ENCODE data around the gene PRKN. TPM values are rescaled to one million over a fixed set of nuclear protein-coding genes. Genes with fewer than 3 reads are reported as not detected.

PRKN gene
- total and polyA plus RNA-seq, 5 donors from 2014 or later = 0.24 to 3.7 (median 2.5) TPM

DNA sequence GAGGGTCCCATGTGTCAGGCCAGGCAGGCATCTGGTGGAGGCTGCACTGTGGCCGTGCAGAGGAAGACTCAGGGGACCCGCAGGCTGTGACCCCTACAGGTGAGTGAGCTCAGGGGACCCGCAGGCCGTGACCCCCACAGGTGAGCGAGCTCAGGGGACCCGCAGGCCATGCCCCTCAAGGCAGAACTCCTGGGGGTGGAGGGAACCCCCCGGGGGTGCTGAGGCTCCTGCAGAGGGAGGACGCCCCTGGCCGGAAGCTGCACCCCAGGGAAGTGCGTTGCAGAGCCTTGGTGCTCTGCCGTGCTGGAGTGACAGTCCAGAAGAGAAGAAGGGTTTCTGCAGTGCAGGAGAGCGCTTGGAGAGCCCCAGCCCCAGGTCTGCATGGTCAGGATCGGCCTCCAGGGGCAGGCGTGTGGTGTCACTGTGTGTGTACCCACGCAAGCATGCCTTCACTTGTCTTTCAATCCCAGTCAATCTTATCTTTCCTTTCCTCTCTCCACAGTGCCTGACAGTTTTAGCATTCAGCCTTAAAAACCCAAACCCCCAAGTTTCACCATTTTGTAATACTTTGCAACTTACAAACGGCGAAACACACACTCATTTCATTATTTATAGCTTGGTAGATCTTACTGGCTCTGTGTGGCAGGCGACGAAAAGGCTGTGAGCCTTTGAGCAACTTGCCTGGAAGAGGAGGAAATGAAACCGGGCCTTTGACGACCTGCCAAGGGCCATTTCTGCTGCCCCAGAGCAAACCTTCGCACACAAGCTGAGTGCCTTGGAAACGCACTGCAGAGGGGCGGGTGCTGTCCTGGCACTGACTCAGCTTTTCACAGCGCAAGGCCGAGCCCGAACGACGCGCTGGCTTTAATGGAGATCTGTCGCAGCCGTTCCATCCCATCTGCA, 1352.3 kb downstream of the PRKN start:
- Histone ChIP-seq H3K36me3 (ENCODE audit: control insufficient read depth, insufficient read depth, low read length) (no peaks in the 10 kb centered on the region), H3K27ac (ENCODE audit: insufficient read depth, low read length, poor library complexity, severe bottlenecking) (no peak overlapping the region), H3K27me3 (ENCODE audit: control insufficient read depth, insufficient read depth, low read length) (no peaks in the 10 kb centered on the region), H3K9me3 (ENCODE audit: control insufficient read depth in 2 of 2, low read length in 2 of 2) (no peaks in the 10 kb centered on the region), H3K4me1 (ENCODE audit: control insufficient read depth, insufficient read depth, low read length, poor library complexity, severe bottlenecking) (no peaks in the 10 kb centered on the region), H3K4me3 (ENCODE audit: low read depth, low read length) (no peak overlapping the region)
- Mint-ChIP-seq H3K27ac (no peak overlapping the region), H3K4me1 (no peaks in the 10 kb centered on the region), H3K9me3 (peaks cover 0 to 1% (median 0%) of the 10 kb centered on the region in 7 donors), H3K27me3 (no peaks in the 10 kb centered on the region), H3K36me3 (no peaks in the 10 kb centered on the region), H3K4me3 (no peak overlapping the region)
- ATAC-seq (ENCODE audit: low read depth in 2 of 2) (no peak), DNase-seq (no peak)

DNA sequence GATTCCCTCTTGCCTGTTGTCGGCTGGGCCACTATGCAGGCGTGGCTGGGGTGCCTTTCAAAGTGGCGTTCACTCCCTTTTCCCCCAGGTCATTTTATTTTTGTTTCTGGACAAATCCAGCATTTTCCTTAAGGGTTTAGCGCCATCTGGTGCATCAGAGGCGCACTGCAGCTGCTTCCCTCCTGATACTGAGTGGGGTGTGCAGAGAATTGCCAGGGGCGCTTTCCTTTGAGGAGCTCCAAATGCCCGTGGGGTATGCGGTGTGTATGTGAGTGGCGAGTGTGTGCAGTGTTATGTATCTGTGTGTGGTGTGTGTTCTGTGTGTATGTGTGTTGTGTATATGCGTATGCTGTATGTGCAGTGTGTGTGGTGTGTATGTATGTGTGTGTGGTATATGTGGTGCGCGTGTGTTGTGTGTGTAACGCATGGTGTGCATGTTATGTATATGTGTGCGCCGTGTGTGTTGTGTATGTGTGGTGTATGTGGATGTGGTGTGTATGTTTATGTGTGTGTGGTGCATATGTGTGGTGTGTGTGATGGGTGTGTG, 1353.6 kb downstream of the PRKN start:
- no peaks in the 10 kb centered on the region for H3K36me3 ChIP-seq (ENCODE audit: control insufficient read depth, insufficient read depth, low read length)
- H3K36me3 Mint-ChIP-seq = no peaks in the 10 kb centered on the region

DNA sequence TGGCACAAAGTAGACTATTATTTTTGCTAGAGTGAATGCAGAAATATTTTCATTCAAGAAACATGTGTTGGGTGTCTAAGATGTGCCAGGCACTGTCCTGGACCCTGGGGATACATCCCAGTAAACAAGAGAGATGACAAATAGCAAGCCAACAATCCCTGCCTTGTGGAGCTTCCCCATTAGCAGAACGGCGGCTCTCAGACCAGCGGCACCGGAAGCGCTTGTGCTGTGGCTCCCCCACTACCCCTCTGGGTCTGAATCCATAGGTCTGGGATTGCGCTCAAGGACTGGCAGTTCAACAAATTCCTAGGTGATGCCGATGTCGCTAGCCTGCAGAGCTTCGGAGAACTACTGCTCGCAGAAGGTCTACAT, 1355.2 kb downstream of the PRKN start:
- Mint-ChIP-seq H3K27me3 (no peaks in the 10 kb centered on the region), H3K4me3 (no peak overlapping the region), H3K27ac (no peak overlapping the region), H3K9me3 (peaks cover 0 to 1% (median 0%) of the 10 kb centered on the region in 7 donors), H3K4me1 (no peaks in the 10 kb centered on the region), H3K36me3 (no peaks in the 10 kb centered on the region)
- Histone ChIP-seq H3K36me3 (ENCODE audit: control insufficient read depth, insufficient read depth, low read length) (no peaks in the 10 kb centered on the region), H3K27me3 (ENCODE audit: control insufficient read depth, insufficient read depth, low read length) (no peaks in the 10 kb centered on the region), H3K4me1 (ENCODE audit: control insufficient read depth, insufficient read depth, low read length, poor library complexity, severe bottlenecking) (no peaks in the 10 kb centered on the region), H3K9me3 (ENCODE audit: control insufficient read depth in 2 of 2, low read length in 2 of 2) (no peaks in the 10 kb centered on the region), H3K27ac (ENCODE audit: insufficient read depth, low read length, poor library complexity, severe bottlenecking) (no peak overlapping the region), H3K4me3 (ENCODE audit: low read depth, low read length) (no peak overlapping the region)
- DNase-seq (no peak), ATAC-seq (ENCODE audit: low read depth in 2 of 2) (no peak)

More for the DNA sequence above, 1353.6 kb downstream of the PRKN start:
- peak in 1 of 2 donors; percentile 36 for ATAC-seq (ENCODE audit: low read depth in 2 of 2)
- Histone ChIP-seq H3K4me1 (ENCODE audit: control insufficient read depth, insufficient read depth, low read length, poor library complexity, severe bottlenecking) (no peaks in the 10 kb centered on the region), H3K27me3 (ENCODE audit: control insufficient read depth, insufficient read depth, low read length) (no peaks in the 10 kb centered on the region), H3K9me3 (ENCODE audit: control insufficient read depth in 2 of 2, low read length in 2 of 2) (no peaks in the 10 kb centered on the region), H3K4me3 (ENCODE audit: low read depth, low read length) (no peak overlapping the region), H3K27ac (ENCODE audit: insufficient read depth, low read length, poor library complexity, severe bottlenecking) (no peak overlapping the region)
- Mint-ChIP-seq H3K4me1 (no peaks in the 10 kb centered on the region), H3K9me3 (peaks cover 0 to 1% (median 0%) of the 10 kb centered on the region in 7 donors), H3K27ac (no peak overlapping the region), H3K27me3 (no peaks in the 10 kb centered on the region), H3K4me3 (no peak overlapping the region)
- DNase-seq = peak; percentile 15 to 42 (median 29)

- H3K36me3 Mint-ChIP-seq = no peaks in the 10 kb centered on the region
- no peak overlapping the region for H3K27ac Mint-ChIP-seq
- DNase-seq (peak; percentile 42 to 75 (median 64)), ATAC-seq (ENCODE audit: low read depth in 2 of 2) (peak; percentile 74 to 76)
- H3K4me3 Mint-ChIP-seq = no peak overlapping the region
- Histone ChIP-seq H3K9me3 (ENCODE audit: control insufficient read depth in 2 of 2, low read length in 2 of 2) (no peaks in the 10 kb centered on the region), H3K4me1 (ENCODE audit: control insufficient read depth, insufficient read depth, low read length, poor library complexity, severe bottlenecking) (no peaks in the 10 kb centered on the region), H3K36me3 (ENCODE audit: control insufficient read depth, insufficient read depth, low read length) (no peaks in the 10 kb centered on the region), H3K27ac (ENCODE audit: insufficient read depth, low read length, poor library complexity, severe bottlenecking) (no peak overlapping the region), H3K27me3 (ENCODE audit: control insufficient read depth, insufficient read depth, low read length) (no peaks in the 10 kb centered on the region), H3K4me3 (ENCODE audit: low read depth, low read length) (no peak overlapping the region)
- no peaks in the 10 kb centered on the region for H3K27me3 Mint-ChIP-seq
- H3K4me1 Mint-ChIP-seq = no peaks in the 10 kb centered on the region
- H3K9me3 Mint-ChIP-seq = peaks cover 0 to 1% (median 0%) of the 10 kb centered on the region in 7 donors
Observed at GRCh38 chr6:161370880-161371279, 1356.7 kb downstream of the PRKN start.

DNA sequence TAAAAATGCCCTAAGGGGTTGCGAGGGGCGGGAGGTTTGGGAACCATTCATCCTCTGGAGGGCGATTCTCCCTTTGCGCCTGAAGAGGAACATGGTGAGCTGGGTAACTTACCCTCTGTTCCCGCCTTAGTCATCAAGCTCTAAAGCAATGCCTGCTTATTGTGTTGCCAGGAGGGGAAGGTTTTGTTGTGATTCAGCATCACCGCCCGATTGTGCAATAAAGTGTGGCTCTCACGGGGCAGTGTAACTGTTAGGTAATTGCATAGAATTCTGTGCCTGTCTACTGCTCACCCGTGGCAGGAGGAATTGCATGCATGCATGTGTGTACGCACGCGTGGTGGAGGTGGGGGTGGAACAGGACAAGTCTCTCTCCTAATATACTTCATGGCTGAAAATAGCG, 1358.2 kb downstream of the PRKN start:
- Histone ChIP-seq H3K4me1 (ENCODE audit: control insufficient read depth, insufficient read depth, low read length, poor library complexity, severe bottlenecking) (no peaks in the 10 kb centered on the region), H3K4me3 (ENCODE audit: low read depth, low read length) (no peak overlapping the region), H3K9me3 (ENCODE audit: control insufficient read depth in 2 of 2, low read length in 2 of 2) (no peaks in the 10 kb centered on the region), H3K27me3 (ENCODE audit: control insufficient read depth, insufficient read depth, low read length) (no peaks in the 10 kb centered on the region), H3K36me3 (ENCODE audit: control insufficient read depth, insufficient read depth, low read length) (no peaks in the 10 kb centered on the region), H3K27ac (ENCODE audit: insufficient read depth, low read length, poor library complexity, severe bottlenecking) (no peak overlapping the region)
- Mint-ChIP-seq H3K27ac (no peak overlapping the region), H3K27me3 (no peaks in the 10 kb centered on the region), H3K9me3 (peaks cover 0 to 1% (median 0%) of the 10 kb centered on the region in 7 donors), H3K4me1 (no peaks in the 10 kb centered on the region), H3K4me3 (no peak overlapping the region), H3K36me3 (no peaks in the 10 kb centered on the region)
- DNase-seq (no peak), ATAC-seq (ENCODE audit: low read depth in 2 of 2) (no peak)

GRCh38 chr6:161368514-161368913, 1359.1 kb downstream of the PRKN start:
- Mint-ChIP-seq H3K27ac (no peak overlapping the region), H3K9me3 (peaks cover 0 to 1% (median 0%) of the 10 kb centered on the region in 7 donors), H3K27me3 (no peaks in the 10 kb centered on the region), H3K4me3 (no peak overlapping the region), H3K36me3 (peaks cover under 1% of the 10 kb centered on the region), H3K4me1 (no peaks in the 10 kb centered on the region)
- Histone ChIP-seq H3K27ac (ENCODE audit: insufficient read depth, low read length, poor library complexity, severe bottlenecking) (no peak overlapping the region), H3K4me1 (ENCODE audit: control insufficient read depth, insufficient read depth, low read length, poor library complexity, severe bottlenecking) (no peaks in the 10 kb centered on the region), H3K27me3 (ENCODE audit: control insufficient read depth, insufficient read depth, low read length) (no peaks in the 10 kb centered on the region), H3K9me3 (ENCODE audit: control insufficient read depth in 2 of 2, low read length in 2 of 2) (peaks cover 0 to 1% of the 10 kb centered on the region in 2 experiments), H3K4me3 (ENCODE audit: low read depth, low read length) (no peak overlapping the region), H3K36me3 (ENCODE audit: control insufficient read depth, insufficient read depth, low read length) (no peaks in the 10 kb centered on the region)
- ATAC-seq (ENCODE audit: low read depth in 2 of 2) (no peak), DNase-seq (no peak)

GRCh38 chr6:161367472-161367871, 1360.1 kb downstream of the PRKN start:
- DNase-seq = no peak
- Mint-ChIP-seq H3K27me3 (no peaks in the 10 kb centered on the region), H3K4me1 (no peaks in the 10 kb centered on the region), H3K9me3 (peaks cover 0 to 9% (median 3%) of the 10 kb centered on the region in 7 donors), H3K4me3 (no peak overlapping the region), H3K27ac (no peak overlapping the region), H3K36me3 (peaks cover 4% of the 10 kb centered on the region)
- no peaks in the 10 kb centered on the region for H3K4me1 ChIP-seq (ENCODE audit: control insufficient read depth, insufficient read depth, low read length, poor library complexity, severe bottlenecking)
- H3K36me3 ChIP-seq (ENCODE audit: control insufficient read depth, insufficient read depth, low read length) = no peaks in the 10 kb centered on the region
- H3K9me3 ChIP-seq (ENCODE audit: control insufficient read depth in 2 of 2, low read length in 2 of 2) = peaks cover 0 to 8% of the 10 kb centered on the region in 2 experiments
- no peak for ATAC-seq (ENCODE audit: low read depth in 2 of 2)
- no peaks in the 10 kb centered on the region for H3K27me3 ChIP-seq (ENCODE audit: control insufficient read depth, insufficient read depth, low read length)
- H3K4me3 ChIP-seq (ENCODE audit: low read depth, low read length) = no peak overlapping the region
- H3K27ac ChIP-seq (ENCODE audit: insufficient read depth, low read length, poor library complexity, severe bottlenecking) = no peak overlapping the region
